ENCODE data around the gene BCL6. TPM values are rescaled to one million over a fixed set of nuclear protein-coding genes. Genes with fewer than 3 reads are reported as not detected.
A peak's percentile ranks its signal among the peaks of the same experiment; 100 is the strongest.

The BCL6 gene
- total and polyA plus RNA-seq, 2 donors = 26.8 to 56.2 TPM

DNA sequence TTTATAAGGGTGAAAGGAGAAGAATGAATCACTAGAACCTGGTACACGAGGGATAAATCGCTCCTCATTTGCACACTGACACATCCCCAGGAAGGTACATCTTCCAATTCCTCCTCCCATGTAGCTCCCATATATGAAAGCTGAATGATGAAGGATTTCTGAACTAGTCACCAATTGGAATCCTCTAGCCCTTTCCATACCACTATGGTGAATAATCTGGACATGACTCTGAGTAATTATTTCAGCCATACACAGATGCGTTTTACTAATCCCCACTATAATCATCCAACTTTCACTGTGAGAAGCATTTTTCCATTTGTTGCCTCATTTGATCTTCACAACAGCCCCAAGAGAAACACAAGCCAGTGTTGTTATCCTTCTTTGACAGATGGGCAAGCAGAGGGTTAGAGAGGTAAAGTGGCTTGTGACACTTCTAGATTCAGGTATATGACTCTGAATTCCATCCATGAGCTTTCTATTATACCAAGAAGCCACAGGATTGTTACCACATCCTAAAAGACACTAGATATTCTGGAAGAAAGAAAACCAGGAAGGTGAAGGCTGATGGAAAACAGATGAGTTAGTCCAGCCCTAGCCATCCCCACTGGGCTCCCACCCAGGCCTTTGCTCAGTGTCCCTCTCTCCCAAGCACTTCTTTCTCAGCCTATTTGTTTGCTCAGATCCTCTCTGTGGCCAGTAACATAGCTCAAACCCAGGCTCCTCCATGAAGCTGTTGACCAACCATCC, 22.2 kb upstream of the BCL6 start:
- no peak for DNase-seq (ENCODE audit: low read depth in 6 of 9, low spot score in 9 of 9)
- Histone ChIP-seq H3K27me3 (ENCODE audit: control insufficient read depth in 2 of 2, insufficient read depth in 1 of 2, low read length in 1 of 2) (no peaks in the 10 kb centered on the region), H3K36me3 (ENCODE audit: control insufficient read depth in 2 of 2, insufficient read depth in 2 of 2, low read length in 1 of 2) (no peaks in the 10 kb centered on the region), H3K4me1 (ENCODE audit: control insufficient read depth in 2 of 2, insufficient read depth in 2 of 2, low read length in 2 of 2) (peaks cover 8 to 9% of the 10 kb centered on the region in 2 donors), H3K27ac (ENCODE audit: low read depth in 1 of 2, low read length in 1 of 2) (no peak overlapping the region), H3K4me3 (ENCODE audit: low read length in 2 of 2) (no peak overlapping the region), H3K9me3 (ENCODE audit: control insufficient read depth in 2 of 2, insufficient read depth in 1 of 2, low read length in 1 of 2) (no peaks in the 10 kb centered on the region)
- 97% methylated on average over 3 of the region's 3 CpGs for WGBS

DNA sequence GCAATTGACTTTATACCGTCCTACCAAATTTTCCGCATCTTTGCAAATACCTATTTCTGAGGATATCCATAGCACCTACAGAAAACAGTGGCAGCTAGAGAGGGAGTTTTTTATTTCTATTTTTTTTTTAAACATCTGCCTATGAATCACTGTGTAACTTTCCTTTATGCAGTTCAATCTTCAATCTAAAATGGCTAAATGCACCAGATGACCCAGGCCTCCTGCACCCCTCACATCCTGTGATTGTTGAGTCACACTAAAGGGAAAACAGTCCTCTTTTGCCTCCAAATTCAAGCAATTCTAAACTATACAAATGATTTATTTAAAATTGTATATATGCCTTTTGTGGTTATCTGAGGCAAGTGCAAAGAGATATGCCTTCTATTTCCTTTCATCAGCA, 20.1 kb upstream of the BCL6 start:
- DNase-seq (ENCODE audit: low read depth in 6 of 9, low spot score in 9 of 9) = no peak
- Histone ChIP-seq H3K9me3 (ENCODE audit: control insufficient read depth in 2 of 2, insufficient read depth in 1 of 2, low read length in 1 of 2) (no peaks in the 10 kb centered on the region), H3K27ac (ENCODE audit: low read depth in 1 of 2, low read length in 1 of 2) (no peak overlapping the region), H3K27me3 (ENCODE audit: control insufficient read depth in 2 of 2, insufficient read depth in 1 of 2, low read length in 1 of 2) (no peaks in the 10 kb centered on the region), H3K4me3 (ENCODE audit: low read length in 2 of 2) (no peak overlapping the region), H3K36me3 (ENCODE audit: control insufficient read depth in 2 of 2, insufficient read depth in 2 of 2, low read length in 1 of 2) (no peaks in the 10 kb centered on the region), H3K4me1 (ENCODE audit: control insufficient read depth in 2 of 2, insufficient read depth in 2 of 2, low read length in 2 of 2) (peaks cover 5 to 6% of the 10 kb centered on the region in 2 donors)
- 98% methylated on average over 2 of the region's 2 CpGs for WGBS

DNA sequence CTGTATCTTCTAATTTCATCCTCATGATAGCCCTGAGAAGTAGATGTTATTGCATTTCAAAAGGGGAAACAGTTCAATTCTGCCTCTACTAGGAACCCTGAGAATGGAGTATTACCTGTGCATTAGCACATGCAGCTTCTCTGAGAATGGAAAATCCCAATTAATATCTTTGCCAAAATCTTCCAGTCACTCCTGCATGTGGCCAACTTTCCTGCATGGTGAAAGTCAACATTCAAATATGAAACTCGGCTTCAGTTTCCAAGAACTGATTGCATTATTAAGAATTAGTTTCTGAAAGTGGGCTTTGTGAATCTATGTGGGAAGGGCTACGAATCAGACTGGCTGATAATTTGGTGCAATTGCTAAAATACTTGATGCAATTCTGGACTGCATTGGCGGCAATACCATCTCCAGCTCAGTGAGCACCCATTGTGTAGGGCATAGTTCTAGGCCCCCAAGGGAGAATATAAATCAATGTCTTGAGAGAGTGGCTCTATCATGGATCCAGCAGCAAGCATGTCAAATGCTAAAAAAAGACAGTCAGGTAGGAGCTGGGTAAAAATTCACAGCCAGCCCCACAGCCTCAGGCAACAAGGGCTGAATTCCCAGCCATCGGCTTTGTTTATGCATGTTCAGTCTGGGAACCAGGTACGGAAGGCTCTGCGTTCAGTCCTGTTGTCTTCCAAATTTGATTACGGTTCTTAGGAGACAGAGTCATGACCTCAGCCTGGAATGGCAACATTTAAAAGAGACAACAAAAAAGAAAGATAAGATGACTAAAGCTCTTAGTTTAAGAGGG, 18.8 kb upstream of the BCL6 start:
- H3K4me1 ChIP-seq (ENCODE audit: control insufficient read depth in 2 of 2, insufficient read depth in 2 of 2, low read length in 2 of 2) = no peaks in the 10 kb centered on the region
- 96% methylated on average over 7 of the region's 7 CpGs for WGBS

DNA sequence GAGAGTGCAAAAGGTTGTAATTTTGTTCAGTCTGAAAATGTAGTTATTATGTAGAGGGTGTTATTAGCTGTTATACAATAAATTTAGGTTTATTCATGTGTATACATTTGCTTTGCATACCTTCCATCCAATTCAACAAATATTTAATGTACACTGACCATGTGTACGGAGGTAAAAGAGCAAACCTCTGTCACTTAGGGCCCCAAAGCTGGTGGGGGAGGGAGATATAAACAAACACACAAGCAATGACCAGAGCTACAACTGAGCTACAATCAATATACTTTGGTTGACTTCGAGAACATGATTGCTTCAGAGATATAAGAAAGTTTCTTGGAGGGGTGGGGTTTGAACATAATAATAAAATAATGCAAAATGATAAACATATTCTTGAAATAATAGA, 17.5 kb upstream of the BCL6 start:
- no peaks in the 10 kb centered on the region for H3K27me3 ChIP-seq (ENCODE audit: control insufficient read depth in 2 of 2, insufficient read depth in 1 of 2, low read length in 1 of 2)
- 97% methylated on average over 2 of the region's 2 CpGs for WGBS
- no peak for DNase-seq (ENCODE audit: low read depth in 6 of 9, low spot score in 9 of 9)
- H3K4me1 ChIP-seq (ENCODE audit: control insufficient read depth in 2 of 2, insufficient read depth in 2 of 2, low read length in 2 of 2) = no peaks in the 10 kb centered on the region
- no peaks in the 10 kb centered on the region for H3K9me3 ChIP-seq (ENCODE audit: control insufficient read depth in 2 of 2, insufficient read depth in 1 of 2, low read length in 1 of 2)
- no peak overlapping the region for H3K4me3 ChIP-seq (ENCODE audit: low read length in 2 of 2)
- H3K27ac ChIP-seq (ENCODE audit: low read depth in 1 of 2, low read length in 1 of 2) = no peak overlapping the region
- H3K36me3 ChIP-seq (ENCODE audit: control insufficient read depth in 2 of 2, insufficient read depth in 2 of 2, low read length in 1 of 2) = no peaks in the 10 kb centered on the region

More for the DNA sequence above, 18.8 kb upstream of the BCL6 start:
- Histone ChIP-seq H3K27me3 (ENCODE audit: control insufficient read depth in 2 of 2, insufficient read depth in 1 of 2, low read length in 1 of 2) (no peaks in the 10 kb centered on the region), H3K9me3 (ENCODE audit: control insufficient read depth in 2 of 2, insufficient read depth in 1 of 2, low read length in 1 of 2) (no peaks in the 10 kb centered on the region), H3K36me3 (ENCODE audit: control insufficient read depth in 2 of 2, insufficient read depth in 2 of 2, low read length in 1 of 2) (no peaks in the 10 kb centered on the region), H3K27ac (ENCODE audit: low read depth in 1 of 2, low read length in 1 of 2) (no peak overlapping the region), H3K4me3 (ENCODE audit: low read length in 2 of 2) (no peak overlapping the region)
- DNase-seq (ENCODE audit: low read depth in 6 of 9, low spot score in 9 of 9) = no peak

DNA sequence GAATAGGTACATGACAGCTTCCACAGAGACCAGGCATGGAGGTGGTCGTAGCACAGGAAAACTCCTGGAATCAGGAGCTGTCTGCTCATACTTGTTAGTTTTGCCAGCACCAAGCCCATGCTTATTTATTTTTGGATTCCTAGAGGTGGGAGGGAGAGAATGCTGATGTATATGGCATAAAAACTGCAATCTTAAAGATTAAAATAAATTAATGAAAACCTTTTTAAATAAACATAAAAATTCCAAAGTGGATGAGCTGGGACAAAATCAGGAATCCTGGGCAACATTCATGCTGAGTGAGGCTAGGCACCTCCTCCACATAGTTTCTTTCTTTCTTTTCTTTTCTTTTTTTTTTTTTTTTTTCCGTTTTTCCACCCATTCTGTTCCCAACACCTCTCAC, 14.3 kb upstream of the BCL6 start:
- no peak overlapping the region for H3K4me3 ChIP-seq (ENCODE audit: low read length in 2 of 2)
- no peaks in the 10 kb centered on the region for H3K4me1 ChIP-seq (ENCODE audit: control insufficient read depth in 2 of 2, insufficient read depth in 2 of 2, low read length in 2 of 2)
- no peaks in the 10 kb centered on the region for H3K27me3 ChIP-seq (ENCODE audit: control insufficient read depth in 2 of 2, insufficient read depth in 1 of 2, low read length in 1 of 2)
- no peak overlapping the region for H3K27ac ChIP-seq (ENCODE audit: low read depth in 1 of 2, low read length in 1 of 2)
- H3K36me3 ChIP-seq (ENCODE audit: control insufficient read depth in 2 of 2, insufficient read depth in 2 of 2, low read length in 1 of 2) = no peaks in the 10 kb centered on the region
- 92% methylated on average over 2 of the region's 2 CpGs for WGBS
- no peak for DNase-seq (ENCODE audit: low read depth in 6 of 9, low spot score in 9 of 9)
- H3K9me3 ChIP-seq (ENCODE audit: control insufficient read depth in 2 of 2, insufficient read depth in 1 of 2, low read length in 1 of 2) = no peaks in the 10 kb centered on the region

DNA sequence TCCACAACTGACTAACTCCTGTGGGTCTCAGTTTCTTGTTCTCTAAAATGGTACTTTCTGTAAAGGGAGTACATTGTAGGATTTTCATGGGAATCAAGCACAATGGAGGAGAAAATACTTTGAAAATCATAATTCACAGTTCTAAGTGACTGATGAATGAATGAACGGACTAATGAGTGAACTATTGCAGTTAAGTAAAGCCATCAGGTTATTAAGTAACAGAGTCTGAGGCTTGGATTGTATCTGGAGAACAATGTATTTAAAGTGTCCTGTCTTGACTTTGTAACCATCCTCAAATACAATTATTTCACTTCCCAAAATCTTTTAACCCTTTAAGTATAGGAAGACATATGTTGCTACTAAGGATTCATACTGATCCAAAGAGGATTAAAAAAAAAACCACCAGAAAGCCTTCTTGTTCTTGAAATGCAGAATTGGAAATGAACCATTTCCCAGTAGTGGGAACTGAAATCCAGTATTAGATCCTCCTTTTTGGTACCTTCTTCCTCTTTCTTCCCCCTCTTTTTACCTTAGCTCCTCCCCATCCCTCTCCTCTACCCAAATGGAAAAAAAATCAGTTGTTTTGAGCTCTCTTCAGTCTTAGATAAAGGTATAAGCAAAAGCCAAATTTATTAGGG, 13.2 kb upstream of the BCL6 start:
- no peak for DNase-seq (ENCODE audit: low read depth in 6 of 9, low spot score in 9 of 9)
- 96% methylated on average over 1 of the region's 1 CpG for WGBS

DNA sequence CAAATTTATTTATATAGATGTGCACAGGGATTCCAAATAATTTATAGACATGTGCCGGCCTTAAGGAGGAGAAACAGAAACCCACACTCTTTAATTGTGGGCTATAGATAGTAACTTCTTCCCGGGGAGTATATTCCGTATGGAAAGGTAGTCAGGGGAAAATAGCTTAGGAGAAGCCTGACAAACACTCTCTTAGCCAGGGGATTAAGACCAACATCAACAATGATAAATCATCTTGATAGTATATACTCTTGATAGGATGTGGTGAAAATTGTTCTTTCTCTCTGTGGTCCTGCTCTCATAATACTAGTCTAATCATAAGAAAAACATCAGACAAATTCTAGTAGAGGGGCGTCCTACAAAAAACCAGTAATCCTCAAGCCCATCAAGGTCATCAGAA, 8.2 kb upstream of the BCL6 start:
- H3K27me3 ChIP-seq (ENCODE audit: control insufficient read depth in 2 of 2, insufficient read depth in 1 of 2, low read length in 1 of 2) = no peaks in the 10 kb centered on the region
- H3K4me1 ChIP-seq (ENCODE audit: control insufficient read depth in 2 of 2, insufficient read depth in 2 of 2, low read length in 2 of 2) = peaks cover 19 to 27% of the 10 kb centered on the region in 2 donors
- DNase-seq (ENCODE audit: low read depth in 6 of 9, low spot score in 9 of 9) = no peak
- no peak overlapping the region for H3K27ac ChIP-seq (ENCODE audit: low read depth in 1 of 2, low read length in 1 of 2)
- 97% methylated on average over 4 of the region's 4 CpGs for WGBS
- H3K4me3 ChIP-seq (ENCODE audit: low read length in 2 of 2) = no peak overlapping the region
- no peaks in the 10 kb centered on the region for H3K36me3 ChIP-seq (ENCODE audit: control insufficient read depth in 2 of 2, insufficient read depth in 2 of 2, low read length in 1 of 2)
- H3K9me3 ChIP-seq (ENCODE audit: control insufficient read depth in 2 of 2, insufficient read depth in 1 of 2, low read length in 1 of 2) = no peaks in the 10 kb centered on the region

More for the DNA sequence above, 13.2 kb upstream of the BCL6 start:
- no peaks in the 10 kb centered on the region for H3K9me3 ChIP-seq (ENCODE audit: control insufficient read depth in 2 of 2, insufficient read depth in 1 of 2, low read length in 1 of 2)
- no peak overlapping the region for H3K4me3 ChIP-seq (ENCODE audit: low read length in 2 of 2)
- no peak overlapping the region for H3K27ac ChIP-seq (ENCODE audit: low read depth in 1 of 2, low read length in 1 of 2)
- H3K4me1 ChIP-seq (ENCODE audit: control insufficient read depth in 2 of 2, insufficient read depth in 2 of 2, low read length in 2 of 2) = no peaks in the 10 kb centered on the region
- no peaks in the 10 kb centered on the region for H3K27me3 ChIP-seq (ENCODE audit: control insufficient read depth in 2 of 2, insufficient read depth in 1 of 2, low read length in 1 of 2)
- H3K36me3 ChIP-seq (ENCODE audit: control insufficient read depth in 2 of 2, insufficient read depth in 2 of 2, low read length in 1 of 2) = no peaks in the 10 kb centered on the region

DNA sequence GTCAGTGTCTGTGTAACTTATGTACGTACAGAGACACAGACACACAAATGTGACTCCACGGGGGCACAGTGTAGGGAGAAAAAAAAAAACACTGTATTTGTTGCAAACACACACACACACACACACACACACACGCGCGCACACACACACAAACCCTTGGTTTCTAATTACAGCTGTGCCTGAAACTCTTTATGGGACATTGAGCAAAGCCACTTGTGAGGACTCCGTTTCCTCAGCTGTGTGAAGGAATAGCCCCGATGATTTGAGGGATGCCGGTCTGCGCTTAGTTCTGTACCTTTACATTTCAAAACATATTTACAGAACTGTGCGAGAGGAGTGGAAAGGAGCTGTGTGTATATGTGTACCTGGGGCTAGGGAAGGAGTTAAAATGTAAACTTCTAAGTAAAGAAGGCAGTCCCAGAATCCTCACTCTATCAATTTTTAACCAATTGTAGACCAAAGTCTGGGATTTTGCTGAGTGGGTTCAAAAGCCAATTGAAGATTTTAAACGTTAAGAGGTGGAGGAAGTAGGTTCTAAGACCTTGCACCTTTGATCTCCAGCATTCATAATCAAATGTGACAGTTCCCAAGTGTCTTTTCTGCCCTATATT, 5.3 kb upstream of the BCL6 start:
- H3K27ac ChIP-seq (ENCODE audit: low read depth in 1 of 2, low read length in 1 of 2) = peak overlapping the region; percentile 33 to 34
- 63% methylated on average over 11 of the region's 11 CpGs for WGBS
- no peaks in the 10 kb centered on the region for H3K9me3 ChIP-seq (ENCODE audit: control insufficient read depth in 2 of 2, insufficient read depth in 1 of 2, low read length in 1 of 2)

More for the DNA sequence above, 5.3 kb upstream of the BCL6 start:
- peak in 2 of 9 donors; percentile 20 to 64 for DNase-seq (ENCODE audit: low read depth in 6 of 9, low spot score in 9 of 9)
- peaks cover 26 to 46% of the 10 kb centered on the region in 2 donors for H3K4me1 ChIP-seq (ENCODE audit: control insufficient read depth in 2 of 2, insufficient read depth in 2 of 2, low read length in 2 of 2)
- H3K4me3 ChIP-seq (ENCODE audit: low read length in 2 of 2) = peak overlapping the region in 1 of 2 donors; percentile 5
- no peaks in the 10 kb centered on the region for H3K36me3 ChIP-seq (ENCODE audit: control insufficient read depth in 2 of 2, insufficient read depth in 2 of 2, low read length in 1 of 2)
- H3K27me3 ChIP-seq (ENCODE audit: control insufficient read depth in 2 of 2, insufficient read depth in 1 of 2, low read length in 1 of 2) = no peaks in the 10 kb centered on the region
